ENCODE measurements around the gene PAFAH2. TPM values are rescaled to one million over a fixed set of nuclear protein-coding genes. Genes with fewer than 3 reads are reported as not detected.

PAFAH2 gene
- total RNA-seq, 1 donor from 2014 or later = 11.3 TPM

DNA sequence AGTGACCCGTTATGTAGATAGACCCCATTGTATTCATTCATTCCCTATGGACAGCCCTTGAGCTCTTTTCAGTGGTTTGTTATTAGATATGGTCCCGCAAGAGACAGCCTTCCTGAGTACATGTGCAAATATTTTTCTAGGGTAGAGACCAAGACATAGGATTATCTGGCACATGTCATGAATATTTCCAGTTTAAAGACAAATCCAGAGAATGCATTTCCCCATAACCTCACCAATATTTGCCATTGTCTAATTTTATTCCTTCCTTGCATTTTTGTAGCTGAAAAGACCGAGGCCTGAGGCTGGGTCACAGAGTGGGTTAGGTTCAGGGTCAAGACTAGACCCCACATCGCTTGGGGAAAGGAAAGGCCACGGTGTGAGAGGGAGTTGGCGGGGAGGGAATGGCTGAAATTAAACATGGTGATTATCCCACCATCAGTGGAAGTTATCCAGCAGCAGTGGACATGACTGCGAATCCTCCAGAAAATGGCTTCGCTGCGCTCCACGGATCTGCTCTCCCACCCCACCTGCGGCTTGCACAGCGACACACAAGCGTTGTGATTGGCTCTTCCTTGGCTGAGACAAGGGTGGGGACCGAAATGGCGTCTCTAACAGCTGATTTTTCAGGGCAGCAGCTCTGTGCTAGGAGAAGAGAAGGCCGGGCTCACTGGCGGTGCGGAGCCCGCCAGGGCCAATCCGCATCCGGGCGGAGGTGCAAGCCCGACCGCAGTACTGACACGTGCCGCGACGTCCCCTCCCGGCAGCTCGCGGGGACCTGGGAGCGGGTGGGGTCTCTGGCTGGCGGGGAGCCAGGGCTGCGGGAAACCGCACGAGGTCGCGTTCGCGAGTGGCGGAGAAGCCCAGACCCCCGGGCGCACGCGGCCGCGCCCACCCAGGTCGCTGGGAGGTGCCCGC lies 75.5 kb downstream of the PAFAH2 start:
- Histone ChIP-seq H3K4me3 (ENCODE audit: low read depth, low read length) (peak overlapping the region; percentile 42), H3K36me3 (ENCODE audit: control insufficient read depth, insufficient read depth, low read length) (no peaks in the 10 kb centered on the region), H3K27me3 (ENCODE audit: control insufficient read depth, insufficient read depth, low read length) (no peaks in the 10 kb centered on the region)
- TF ChIP-seq, protein P1, sequence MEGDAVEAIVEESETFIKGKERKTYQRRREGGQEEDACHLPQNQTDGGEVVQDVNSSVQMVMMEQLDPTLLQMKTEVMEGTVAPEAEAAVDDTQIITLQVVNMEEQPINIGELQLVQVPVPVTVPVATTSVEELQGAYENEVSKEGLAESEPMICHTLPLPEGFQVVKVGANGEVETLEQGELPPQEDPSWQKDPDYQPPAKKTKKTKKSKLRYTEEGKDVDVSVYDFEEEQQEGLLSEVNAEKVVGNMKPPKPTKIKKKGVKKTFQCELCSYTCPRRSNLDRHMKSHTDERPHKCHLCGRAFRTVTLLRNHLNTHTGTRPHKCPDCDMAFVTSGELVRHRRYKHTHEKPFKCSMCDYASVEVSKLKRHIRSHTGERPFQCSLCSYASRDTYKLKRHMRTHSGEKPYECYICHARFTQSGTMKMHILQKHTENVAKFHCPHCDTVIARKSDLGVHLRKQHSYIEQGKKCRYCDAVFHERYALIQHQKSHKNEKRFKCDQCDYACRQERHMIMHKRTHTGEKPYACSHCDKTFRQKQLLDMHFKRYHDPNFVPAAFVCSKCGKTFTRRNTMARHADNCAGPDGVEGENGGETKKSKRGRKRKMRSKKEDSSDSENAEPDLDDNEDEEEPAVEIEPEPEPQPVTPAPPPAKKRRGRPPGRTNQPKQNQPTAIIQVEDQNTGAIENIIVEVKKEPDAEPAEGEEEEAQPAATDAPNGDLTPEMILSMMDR (IDR thresholded peaks at IDR 0.05; ENCODE audit: insufficient read depth, low read length, severe bottlenecking) = no peak
- DNase-seq (ENCODE audit: low read depth) (no peak), FAIRE-seq (no peak)

DNA sequence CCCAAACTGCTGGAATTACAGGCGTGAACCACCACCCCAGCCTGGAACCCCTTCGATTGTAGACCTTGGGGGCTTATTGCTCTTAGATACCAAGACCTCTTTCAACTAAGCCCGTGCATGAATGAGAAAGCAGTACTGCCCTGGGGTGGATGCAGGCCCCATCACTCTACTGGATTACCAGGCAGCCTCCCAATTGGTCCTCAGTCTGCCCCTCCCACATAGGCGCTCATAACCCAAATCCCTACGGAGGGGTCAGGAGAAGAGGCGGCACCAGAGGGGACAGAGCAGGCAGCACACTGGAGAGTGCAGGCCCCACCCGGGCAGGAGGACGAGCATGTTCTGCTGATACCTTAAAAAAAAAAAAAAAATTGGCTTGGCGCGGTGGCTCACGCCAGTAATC lies 79.2 kb downstream of the PAFAH2 start:
- no peaks in the 10 kb centered on the region for H3K27me3 ChIP-seq (ENCODE audit: control insufficient read depth, insufficient read depth, low read length)
- FAIRE-seq = no peak
- no peaks in the 10 kb centered on the region for H3K36me3 ChIP-seq (ENCODE audit: control insufficient read depth, insufficient read depth, low read length)
- TF ChIP-seq, protein P1 (IDR thresholded peaks at IDR 0.05; ENCODE audit: insufficient read depth, low read length, severe bottlenecking) = no peak
- H3K4me3 ChIP-seq (ENCODE audit: low read depth, low read length) = no peak overlapping the region
- DNase-seq (ENCODE audit: low read depth) = no peak

DNA sequence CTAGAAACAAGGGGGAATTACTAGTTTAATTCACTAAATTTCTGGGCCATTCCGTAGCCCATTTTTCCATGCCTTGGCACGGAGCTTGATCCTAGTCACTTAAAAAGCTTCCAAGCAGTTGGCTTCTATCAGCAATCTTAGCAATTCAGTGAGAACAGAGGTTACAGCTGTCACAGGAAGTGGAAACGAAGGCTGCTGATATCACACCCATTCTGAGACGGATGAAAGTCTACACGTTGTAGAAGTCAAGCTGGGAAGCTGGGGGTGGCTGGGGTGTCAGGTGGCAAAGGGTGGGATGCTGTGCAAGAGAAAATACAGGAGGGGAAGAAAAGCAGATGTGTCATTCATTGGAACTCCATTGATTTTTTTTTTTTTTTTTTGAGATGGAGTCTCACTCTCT lies 79.9 kb downstream of the PAFAH2 start:
- DNase-seq (ENCODE audit: low read depth) (no peak), FAIRE-seq (no peak)
- TF ChIP-seq, protein P1 (IDR thresholded peaks at IDR 0.05; ENCODE audit: insufficient read depth, low read length, severe bottlenecking) = no peak
- Histone ChIP-seq H3K36me3 (ENCODE audit: control insufficient read depth, insufficient read depth, low read length) (no peaks in the 10 kb centered on the region), H3K27me3 (ENCODE audit: control insufficient read depth, insufficient read depth, low read length) (no peaks in the 10 kb centered on the region), H3K4me3 (ENCODE audit: low read depth, low read length) (no peak overlapping the region)

DNA sequence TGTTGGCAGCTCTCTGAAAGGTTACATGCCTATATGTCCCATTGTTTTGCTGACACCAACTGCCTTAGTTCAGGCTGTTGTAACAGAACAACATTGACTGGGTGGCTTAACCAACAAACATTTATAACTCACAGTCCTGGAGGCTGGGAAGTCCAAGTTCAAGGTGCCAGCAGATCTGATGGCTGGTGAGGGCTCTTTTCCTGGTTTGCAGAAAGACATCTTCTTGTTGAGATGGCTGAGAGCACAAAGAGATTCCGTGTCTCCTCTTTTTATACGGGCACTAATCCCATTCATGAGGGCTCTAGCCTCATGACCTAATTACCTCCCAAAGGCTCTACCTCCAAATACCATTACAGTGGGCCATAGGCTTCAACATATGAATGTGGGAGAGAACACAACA lies 81.4 kb downstream of the PAFAH2 start:
- Histone ChIP-seq H3K27me3 (ENCODE audit: control insufficient read depth, insufficient read depth, low read length) (no peaks in the 10 kb centered on the region), H3K36me3 (ENCODE audit: control insufficient read depth, insufficient read depth, low read length) (no peaks in the 10 kb centered on the region), H3K4me3 (ENCODE audit: low read depth, low read length) (no peak overlapping the region)
- TF ChIP-seq, protein P1 (IDR thresholded peaks at IDR 0.05; ENCODE audit: insufficient read depth, low read length, severe bottlenecking) = no peak
- no peak for DNase-seq (ENCODE audit: low read depth)
- FAIRE-seq = no peak

DNA sequence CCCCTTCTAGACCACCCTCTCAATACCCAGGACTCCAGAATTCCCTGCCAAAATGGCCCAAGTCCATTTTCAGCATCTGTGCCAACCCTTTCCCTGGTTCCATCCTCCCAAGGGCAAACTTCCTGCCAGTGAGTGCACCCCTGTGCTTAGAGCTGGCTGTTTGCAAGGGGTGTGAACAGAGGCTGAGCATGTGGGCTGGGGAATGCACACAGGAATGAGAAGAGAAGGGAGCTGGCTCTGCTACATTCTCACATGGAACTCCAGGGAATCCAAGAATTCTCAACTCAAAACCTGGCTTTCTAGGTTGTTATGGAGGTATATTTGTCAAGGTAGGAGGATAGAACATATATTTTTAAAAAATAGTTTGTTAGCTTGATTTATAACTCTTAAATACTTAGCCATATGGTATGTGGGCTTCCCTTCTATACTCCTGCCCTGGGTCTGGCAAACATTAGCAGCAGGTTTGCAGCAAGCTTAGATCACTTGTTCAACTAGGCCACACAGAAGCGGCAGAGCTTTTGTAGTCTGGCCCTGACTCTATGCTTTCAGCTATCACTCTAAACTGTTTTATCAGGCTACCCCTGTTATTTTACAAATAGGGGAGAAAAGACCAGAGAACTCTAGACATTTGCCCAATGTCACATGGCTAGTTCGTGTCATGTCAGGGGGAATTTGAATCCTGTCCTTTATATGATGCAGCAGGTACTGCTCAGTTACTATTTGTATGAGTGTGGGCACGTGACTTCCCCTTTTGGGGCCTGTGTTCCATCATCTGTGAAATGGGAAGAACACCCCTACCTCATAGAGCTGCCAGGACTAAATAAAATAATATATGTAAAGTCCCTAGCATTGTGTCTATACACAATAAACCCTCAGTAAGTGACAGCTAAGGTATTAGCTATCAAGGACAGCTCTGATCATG lies 83.5 kb downstream of the PAFAH2 start:
- no peaks in the 10 kb centered on the region for H3K27me3 ChIP-seq (ENCODE audit: control insufficient read depth, insufficient read depth, low read length)
- DNase-seq (ENCODE audit: low read depth) (no peak), FAIRE-seq (no peak)
- TF ChIP-seq, protein P1 (IDR thresholded peaks at IDR 0.05; ENCODE audit: insufficient read depth, low read length, severe bottlenecking) = no peak
- H3K4me3 ChIP-seq (ENCODE audit: low read depth, low read length) = no peak overlapping the region
- H3K36me3 ChIP-seq (ENCODE audit: control insufficient read depth, insufficient read depth, low read length) = no peaks in the 10 kb centered on the region
